B cell (primary cell): ENCODE data around the gene SRRM4. TPM values are rescaled to one million over a fixed set of nuclear protein-coding genes. Genes with fewer than 3 reads are reported as not detected.

ENCODE experiments used
- ATAC-seq: fragments of 200-7000 bp; cut with Tn5 transposase; one replicate; pipeline ENCODE4 v1.10.0; 2021; ENCODE audit warnings: low read depth, mild to moderate bottlenecking, moderate number of reproducible peaks, moderate library complexity
- CTCF ChIA-PET: fragments of 350-600 bp; sonication (Branson Sonifier 250); formaldehyde crosslinking; loops from one replicate; lab custom pipeline; 2021; ENCODE audit warnings: antibody characterized with exemption, inconsistent platforms; lab: Charles Lee
- POLR2A ChIA-PET: fragments of 350-600 bp; sonication (Branson Sonifier 250); formaldehyde crosslinking; loops from one replicate; lab custom pipeline; 2021; ENCODE audit warnings: antibody characterized with exemption; lab: Charles Lee
- DNase-seq: peaks from one replicate; pipeline ENCODE4 v3.0.0; 2013
- H2AFZ ChIP-seq: 2 replicates; pipeline ENCODE4 v1.6.1; 2012; ENCODE audit warnings: mild to moderate bottlenecking, low read depth, low read length; ENCODE audit not compliant: insufficient read depth, poor library complexity, severe bottlenecking
- H3K27ac ChIP-seq, 2 donors: 1 replicate in 1 of 2; 2 replicates in 1 of 2; pipeline ENCODE4 v1.5.1; 2012 to 2013; ENCODE audit warnings: low read length in 2 of 2, mild to moderate bottlenecking in 2 of 2, moderate library complexity in 1 of 2
- H3K27me3 ChIP-seq, 4 experiments: fragments of 200-600 bp in 1 of 4; sonication (generic) in 1 of 4; replicated peaks in 1 of 4; 1 replicate in 2 of 4; 2 replicates in 2 of 4; pipeline versions ENCODE4 v1.6.1 to v1.7.0; 2013 to 2016; ENCODE audit warnings: low read length in 3 of 4, mild to moderate bottlenecking in 2 of 4, mixed read lengths in 1 of 4, moderate library complexity in 1 of 4; ENCODE audit not compliant: insufficient read depth in 4 of 4, control insufficient read depth in 3 of 4; ENCODE audit errors: control extremely low read depth in 1 of 4
- H3K36me3 ChIP-seq, 2 experiments: replicated peaks in 1 of 2; 1 replicate in 1 of 2; 2 replicates in 1 of 2; pipeline versions ENCODE4 v1.6.1 to v1.7.1; 2013; ENCODE audit warnings: low read length in 1 of 2; ENCODE audit not compliant: insufficient read depth in 2 of 2, control insufficient read depth in 1 of 2; ENCODE audit errors: control extremely low read depth in 1 of 2, extremely low read depth in 1 of 2
- H3K4me1 ChIP-seq, 2 donors: fragments of 200-600 bp in 1 of 2; sonication (generic) in 1 of 2; 1 replicate in 1 of 2; 2 replicates in 1 of 2; pipeline versions ENCODE4 v1.5.1 to v1.6.1; 2013 to 2017; ENCODE audit warnings: low read length in 2 of 2; ENCODE audit not compliant: control insufficient read depth in 2 of 2, insufficient read depth in 2 of 2
- H3K4me2 ChIP-seq: replicated peaks from 2 replicates; pipeline ENCODE3; 2012; ENCODE audit warnings: mild to moderate bottlenecking, low read depth, low read length; ENCODE audit not compliant: poor library complexity, severe bottlenecking
- H3K4me3 ChIP-seq, 5 experiments: fragments of 200-600 bp in 1 of 5; sonication (generic) in 1 of 5; 1 replicate in 3 of 5; 2 replicates in 2 of 5; pipeline versions ENCODE4 v1.5.1 to v1.7.0; 2011 to 2016; ENCODE audit warnings: low read length in 4 of 5, mild to moderate bottlenecking in 4 of 5, low read depth in 2 of 5, control low read depth in 1 of 5, moderate library complexity in 1 of 5; ENCODE audit not compliant: insufficient read depth in 1 of 5; ENCODE audit errors: control extremely low read depth in 1 of 5, extremely low read depth in 1 of 5
- H3K79me2 ChIP-seq: fragments of 200-600 bp; sonication (generic); one replicate; pipeline ENCODE4 v1.6.0; 2016; ENCODE audit warnings: low read length; ENCODE audit not compliant: control insufficient read depth, insufficient read depth
- H3K9ac ChIP-seq: fragments of 200-600 bp; sonication (generic); 2 replicates; pipeline ENCODE4 v1.6.1; 2017; ENCODE audit warnings: mild to moderate bottlenecking, low read length, moderate library complexity
- H3K9me3 ChIP-seq, 3 donors: one replicate each; pipeline versions ENCODE4 v1.6.1 to v1.7.1; 2013; ENCODE audit warnings: low read length in 2 of 3; ENCODE audit not compliant: control insufficient read depth in 2 of 3, insufficient read depth in 1 of 3; ENCODE audit errors: control extremely low read depth in 1 of 3
- H4K20me1 ChIP-seq: 2 replicates; pipeline ENCODE4 v1.6.0; 2012; ENCODE audit warnings: mild to moderate bottlenecking, low read length; ENCODE audit not compliant: insufficient read depth, control insufficient read depth, poor library complexity, severe bottlenecking
- H3K27ac Mint-ChIP-seq: one replicate; pipeline ENCODE4 v1.8.0; 2021; ENCODE audit warnings: mixed read lengths
- H3K27me3 Mint-ChIP-seq: one replicate; pipeline ENCODE4 v1.8.0; 2021; ENCODE audit warnings: mixed read lengths
- H3K4me1 Mint-ChIP-seq: one replicate; pipeline ENCODE4 v1.8.0; 2021; ENCODE audit warnings: mixed read lengths
- H3K4me3 Mint-ChIP-seq: one replicate; pipeline ENCODE4 v1.8.0; 2021; ENCODE audit warnings: mixed read lengths
- H3K9me3 Mint-ChIP-seq: one replicate; pipeline ENCODE4 v1.8.0; 2022; ENCODE audit warnings: mixed read lengths; ENCODE audit not compliant: insufficient read depth
- CTCF ChIP-seq: fragments of 200-600 bp; IDR thresholded peaks from one replicate; pipeline ENCODE4 v1.8.0; 2022; ENCODE audit warnings: antibody characterized with exemption, mild to moderate bottlenecking
- EZH2 ChIP-seq: IDR thresholded peaks from 2 replicates; pipeline ENCODE4 v1.6.1; 2012; ENCODE audit warnings: borderline replicate concordance, low read depth, mild to moderate bottlenecking, moderate library complexity, low read length; ENCODE audit not compliant: insufficient read depth, poor library complexity, severe bottlenecking
- WGBS: methylation state at CpG from one replicate; pipeline ENCODE4 v1.1.5; 2013; ENCODE audit warnings: missing lambda C conversion rate; ENCODE audit not compliant: insufficient coverage; 5-methylcytosine and 5-hydroxymethylcytosine counted together
- intact Hi-C: fragments of 100-400 bp; cut with micrococcal nuclease; formaldehyde crosslinking; loops from one replicate; pipeline ENCODE4 v1.10.0; 2022
- polyA plus RNA-seq: library from polyadenylated mRNA; depleted of rRNA; stranded (reverse); fragments of >200 nt; gene quantifications from 2 replicates; pipeline ENCODE4 v1.2.3, GENCODE V29; 2012
- total RNA-seq, 2 donors: library from RNA; stranded (reverse); fragments of 120-200 nt in 1 of 2; gene quantifications; 1 replicate in 1 of 2; 2 replicates in 1 of 2; pipeline versions ENCODE4 v1.2.3 to v1.2.4, GENCODE V29; 2013 to 2022

Gene SRRM4
- total and polyA plus RNA-seq, 2 donors (not counting 1 experiment from before 2014, with no cell fraction given), result not detected

GRCh38 chr12:119157978-119158377 is 176.6 kb downstream of the SRRM4 start:
- H3K27me3 ChIP-seq, result peaks cover 0 to 4% (median 0%) of the 10 kb centered on the region in 4 experiments
- ChIA-PET CTCF (no interaction called here), POLR2A (no interaction called here)
- no peak overlapping the region for H3K4me3 ChIP-seq
- no peaks in the 10 kb centered on the region for H3K4me1 Mint-ChIP-seq
- H3K27ac ChIP-seq, result no peak overlapping the region
- no peak overlapping the region for H3K4me2 ChIP-seq
- H3K27me3 Mint-ChIP-seq, result peaks cover 13% of the 10 kb centered on the region
- no peak overlapping the region for H3K9ac ChIP-seq
- H3K36me3 ChIP-seq, result no peaks in the 10 kb centered on the region
- ATAC-seq, result no peak
- DNase-seq, result no peak
- WGBS, result no CpG with 5 or more reads among the region's 7 CpGs
- H3K9me3 Mint-ChIP-seq, result no peaks in the 10 kb centered on the region
- no peak overlapping the region for H3K4me3 Mint-ChIP-seq
- H2AFZ ChIP-seq, result no peak overlapping the region
- no peak overlapping the region for H3K27ac Mint-ChIP-seq
- TF ChIP-seq EZH2, result no peak
- TF ChIP-seq CTCF, result no peak
- no peaks in the 10 kb centered on the region for H4K20me1 ChIP-seq
- H3K4me1 ChIP-seq, result no peaks in the 10 kb centered on the region
- no peaks in the 10 kb centered on the region for H3K79me2 ChIP-seq
- intact Hi-C loops, result no loop called here
- H3K9me3 ChIP-seq, result peaks cover 0 to 32% (median 0%) of the 10 kb centered on the region in 3 donors

GRCh38 chr12:119158402-119158801 is 177.1 kb downstream of the SRRM4 start:
- no peaks in the 10 kb centered on the region for H3K4me1 Mint-ChIP-seq
- Histone ChIP-seq H3K27ac (no peak overlapping the region), H3K9ac (no peak overlapping the region), H3K27me3 (peaks cover 0 to 4% (median 0%) of the 10 kb centered on the region in 4 experiments), H3K4me3 (no peak overlapping the region), H4K20me1 (no peaks in the 10 kb centered on the region), H3K9me3 (peaks cover 0 to 28% (median 0%) of the 10 kb centered on the region in 3 donors), H2AFZ (no peak overlapping the region), H3K4me2 (no peak overlapping the region), H3K79me2 (no peaks in the 10 kb centered on the region), H3K36me3 (no peaks in the 10 kb centered on the region), H3K4me1 (no peaks in the 10 kb centered on the region)
- DNase-seq (no peak), ATAC-seq (no peak)
- ChIA-PET POLR2A (no interaction called here), CTCF (no interaction called here)
- peaks cover 12% of the 10 kb centered on the region for H3K27me3 Mint-ChIP-seq
- intact Hi-C loops, result no loop called here
- no peaks in the 10 kb centered on the region for H3K9me3 Mint-ChIP-seq
- TF ChIP-seq EZH2, result no peak
- no peak for TF ChIP-seq CTCF
- WGBS, result 86% methylated on average over 7 of the region's 7 CpGs
- no peak overlapping the region for H3K27ac Mint-ChIP-seq
- no peak overlapping the region for H3K4me3 Mint-ChIP-seq
